Right lung (tissue), 5 donors: ENCODE data around the gene PPP2R5A. TPM values are rescaled to one million over a fixed set of nuclear protein-coding genes. Genes with fewer than 3 reads are reported as not detected.
A peak's percentile ranks its signal among the peaks of the same experiment; 100 is the strongest.
"Not testable (repeated sequence)": the region's sequence is repeated elsewhere in the genome, so short reads cannot be mapped to it uniquely, and the experiment has no call there.

Experiments used
- DNase-seq, 2 donors: peaks; one replicate each; pipeline ENCODE4 v3.0.0-alpha.2; 2013
- polyA plus RNA-seq, 5 donors: library from polyadenylated mRNA; unstranded; fragments of 120-200 nt; gene quantifications; one replicate each; pipeline versions ENCODE4 v1.2.1 to v1.2.3, GENCODE V29; 2013; ENCODE audit warnings: inconsistent platforms in 1 of 5, low replicate concordance in 1 of 5; ENCODE audit not compliant: insufficient read length in 5 of 5, insufficient read depth in 1 of 5

Gene PPP2R5A
- polyA plus RNA-seq, 5 donors: 97.5 to 123 (median 121) TPM

DNA sequence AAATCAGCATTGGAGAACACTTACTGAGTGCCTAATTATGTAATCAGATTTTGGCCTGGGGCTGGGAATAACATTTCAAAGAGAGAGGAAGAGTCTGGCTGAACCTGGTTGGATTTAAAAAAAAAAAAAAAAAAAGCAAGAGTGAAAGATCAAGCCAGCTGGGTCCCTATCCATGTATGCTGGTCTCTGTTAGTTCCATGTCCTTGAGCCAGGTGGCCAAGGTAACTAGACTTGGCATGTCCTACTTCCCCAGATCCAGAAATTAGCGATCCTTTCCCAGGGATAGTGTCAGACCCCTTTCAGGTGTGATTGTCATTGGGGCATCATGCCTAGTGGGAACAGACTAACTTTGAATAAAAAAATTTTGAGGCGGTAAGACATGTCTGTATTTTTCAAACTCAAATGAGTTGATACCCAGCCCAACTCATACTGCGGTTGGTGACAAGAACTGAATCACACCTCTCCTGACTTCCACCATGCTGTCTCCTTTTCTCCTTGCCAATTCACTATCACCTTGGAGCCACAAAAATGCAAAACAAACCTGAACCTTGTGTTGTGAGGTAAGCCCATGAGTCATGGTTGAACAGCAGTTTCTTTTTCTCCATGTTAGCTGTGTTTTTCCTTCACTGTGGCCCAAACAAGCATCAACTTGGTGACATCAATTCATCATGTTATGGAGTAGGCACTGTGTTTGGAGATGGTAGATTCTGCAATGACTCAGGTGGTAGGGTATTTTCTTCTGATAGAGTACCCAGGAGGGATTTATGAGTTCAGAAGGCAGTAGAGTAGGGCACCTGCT lies 24.5 kb upstream of the PPP2R5A start:
- DNase-seq: no peak

- no peak for DNase-seq
These were observed 23.8 kb upstream of the PPP2R5A start for GRCh38 chr1:212261361-212261929.

GRCh38 chr1:212267017-212267416 lies 18.2 kb upstream of the PPP2R5A start:
- DNase-seq: no peak

DNA sequence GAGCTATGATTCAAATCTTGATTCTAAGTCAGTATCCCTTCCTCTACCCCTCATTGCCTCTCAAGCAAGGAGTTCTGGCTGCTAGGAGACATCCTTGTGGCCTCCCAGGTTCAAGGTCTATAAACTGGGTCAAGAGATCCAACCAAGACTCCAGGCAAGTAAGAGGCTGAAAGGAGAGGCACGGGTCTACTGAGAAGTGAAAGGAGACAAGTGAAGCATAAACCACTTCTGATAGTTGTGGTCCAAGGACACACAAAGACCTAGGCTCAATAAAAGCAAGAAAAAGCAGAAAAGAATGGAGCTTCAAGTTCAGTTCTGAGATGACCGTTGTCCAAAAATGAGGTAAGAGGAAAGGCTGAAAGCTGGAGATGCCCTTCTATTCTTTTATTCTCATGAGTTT lies 17.8 kb upstream of the PPP2R5A start:
- DNase-seq: no peak

GRCh38 chr1:212269306-212269705 lies 15.9 kb upstream of the PPP2R5A start:
- no peak for DNase-seq

- DNase-seq: no peak
These were observed 14.6 kb upstream of the PPP2R5A start for GRCh38 chr1:212270564-212270963.

DNA sequence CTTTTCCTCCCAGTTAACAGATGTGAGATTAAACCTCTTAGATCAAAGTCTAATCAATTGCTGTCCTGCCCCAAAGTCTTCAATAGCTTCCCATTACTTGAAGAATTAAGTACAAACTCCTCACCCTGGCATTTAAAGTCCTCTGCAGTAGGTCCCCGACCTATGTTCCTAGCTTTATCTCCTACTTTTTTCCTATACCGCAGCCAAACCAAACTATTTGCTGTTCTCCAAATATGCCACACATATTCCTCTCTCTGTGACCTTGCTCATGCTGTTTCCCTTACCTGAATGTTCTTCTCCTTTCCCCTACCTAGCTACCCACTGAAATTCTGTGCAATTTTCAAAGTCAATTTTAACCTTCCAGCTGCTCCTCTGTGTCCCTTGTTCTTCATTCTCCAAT lies 14.0 kb upstream of the PPP2R5A start:
- no peak for DNase-seq

DNA sequence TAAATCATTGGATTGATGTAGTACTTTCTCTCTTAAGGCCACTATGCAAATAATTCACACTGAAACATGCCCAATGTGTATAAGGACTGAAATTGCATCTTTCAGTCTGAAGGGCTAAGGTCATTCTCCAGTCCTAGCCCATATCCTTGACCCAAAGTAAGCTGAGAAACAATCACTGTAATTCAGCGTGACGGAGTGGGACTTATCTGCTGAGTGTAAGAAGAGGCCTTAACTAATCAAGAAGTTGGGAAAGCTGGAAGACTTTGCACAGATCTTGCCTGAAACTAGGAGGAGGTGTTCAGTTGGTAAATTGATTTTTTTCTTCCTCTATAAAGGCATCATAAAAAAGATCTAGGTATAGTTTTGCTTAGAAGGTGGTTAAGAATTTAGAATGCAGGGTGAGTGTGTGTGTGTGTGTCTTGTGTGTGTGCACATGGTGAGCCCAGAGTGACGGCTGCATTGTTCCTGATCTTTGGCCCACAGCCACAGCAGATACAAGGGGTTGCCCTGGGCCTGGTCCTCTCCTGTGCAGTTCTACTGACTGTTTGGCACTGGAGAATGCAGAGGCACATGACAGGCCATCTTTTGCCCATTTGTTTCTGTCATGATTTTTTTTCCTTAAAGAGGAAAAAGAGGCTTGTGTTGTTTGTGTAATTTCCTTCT lies 13.3 kb upstream of the PPP2R5A start:
- no peak for DNase-seq

- peak; percentile 49 to 61 for DNase-seq
These were observed 3.6 kb upstream of the PPP2R5A start for GRCh38 chr1:212281590-212281989.

- no peak for DNase-seq
These were observed 1.5 kb upstream of the PPP2R5A start for GRCh38 chr1:212283741-212284140.

DNA sequence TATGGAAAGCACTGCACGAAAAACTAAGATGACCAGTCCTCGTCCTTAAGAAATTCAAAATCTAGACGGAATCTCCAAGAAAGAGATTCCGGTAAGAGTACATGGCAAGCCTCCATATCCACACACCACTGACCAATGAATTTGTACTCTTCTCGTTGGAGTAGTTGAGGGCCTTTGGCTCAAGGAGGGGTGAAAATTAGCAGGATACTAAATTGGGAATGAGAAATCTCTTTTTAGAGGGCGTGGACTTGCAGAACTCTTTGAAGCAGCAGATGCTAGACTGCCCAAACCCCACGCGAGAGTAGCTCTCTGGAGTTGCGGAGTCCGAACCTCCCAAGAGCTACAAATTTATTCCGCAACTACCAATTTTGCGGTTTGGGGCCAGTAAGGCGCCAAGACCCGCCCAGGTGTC lies 872 bp upstream of the PPP2R5A start:
- DNase-seq: no peak

- DNase-seq: peak; percentile 48 to 55
These were observed 710 bp downstream of the PPP2R5A start for GRCh38 chr1:212285685-212286555.

GRCh38 chr1:212286556-212287131 lies 1.4 kb downstream of the PPP2R5A start:
- peak in 1 of 2 donors; percentile 39 for DNase-seq

DNA sequence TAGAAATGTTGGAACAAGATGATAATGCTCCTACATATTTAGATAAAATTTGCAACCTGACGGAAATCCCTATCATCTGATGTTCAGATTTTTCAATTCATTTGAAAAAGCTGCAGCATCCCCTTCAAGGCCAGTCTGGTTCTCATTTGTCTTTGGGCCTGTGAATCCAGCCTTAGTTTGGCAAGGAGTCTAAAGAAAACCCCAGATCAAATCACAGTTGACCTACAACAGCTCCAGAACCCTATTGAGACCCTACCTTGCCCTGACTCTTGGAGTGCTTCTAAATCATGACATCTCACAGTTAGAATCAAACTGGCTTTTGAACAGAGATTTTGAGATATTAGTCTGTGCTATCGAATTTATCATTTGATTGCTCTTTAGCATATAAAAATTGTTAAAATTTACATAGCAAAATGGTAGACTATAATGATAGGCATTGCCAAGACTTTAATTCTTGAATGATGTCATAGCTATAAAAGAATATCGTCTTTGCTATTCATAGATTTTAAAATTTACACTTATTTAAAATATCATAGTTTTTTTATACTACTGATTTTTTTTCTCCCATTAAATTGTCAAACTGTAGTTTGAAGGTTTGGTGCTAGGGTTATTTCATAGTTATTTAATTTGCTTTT lies 2.2 kb downstream of the PPP2R5A start:
- DNase-seq: no peak

- DNase-seq: not testable (repeated sequence)
These were observed 2.8 kb downstream of the PPP2R5A start for GRCh38 chr1:212287995-212288394.

DNA sequence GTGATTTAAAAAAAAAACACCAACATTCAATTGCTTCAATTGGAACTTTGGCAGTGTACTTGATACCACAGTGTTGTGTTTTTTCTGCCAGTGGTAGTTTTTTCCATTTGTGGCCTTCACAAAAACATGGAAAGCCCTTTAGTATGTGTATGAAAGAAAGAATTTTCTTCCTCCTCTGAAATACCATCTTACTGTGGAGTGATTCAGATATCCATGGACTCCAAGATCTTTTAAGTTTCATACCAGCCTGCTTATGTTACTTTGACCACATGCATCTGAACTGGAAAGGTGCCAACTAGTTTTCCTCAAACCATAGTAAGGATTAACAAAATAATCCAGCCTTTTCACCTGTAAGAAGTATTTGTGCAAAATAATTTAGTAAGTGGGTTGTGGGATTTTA lies 3.4 kb downstream of the PPP2R5A start:
- no peak for DNase-seq

DNA sequence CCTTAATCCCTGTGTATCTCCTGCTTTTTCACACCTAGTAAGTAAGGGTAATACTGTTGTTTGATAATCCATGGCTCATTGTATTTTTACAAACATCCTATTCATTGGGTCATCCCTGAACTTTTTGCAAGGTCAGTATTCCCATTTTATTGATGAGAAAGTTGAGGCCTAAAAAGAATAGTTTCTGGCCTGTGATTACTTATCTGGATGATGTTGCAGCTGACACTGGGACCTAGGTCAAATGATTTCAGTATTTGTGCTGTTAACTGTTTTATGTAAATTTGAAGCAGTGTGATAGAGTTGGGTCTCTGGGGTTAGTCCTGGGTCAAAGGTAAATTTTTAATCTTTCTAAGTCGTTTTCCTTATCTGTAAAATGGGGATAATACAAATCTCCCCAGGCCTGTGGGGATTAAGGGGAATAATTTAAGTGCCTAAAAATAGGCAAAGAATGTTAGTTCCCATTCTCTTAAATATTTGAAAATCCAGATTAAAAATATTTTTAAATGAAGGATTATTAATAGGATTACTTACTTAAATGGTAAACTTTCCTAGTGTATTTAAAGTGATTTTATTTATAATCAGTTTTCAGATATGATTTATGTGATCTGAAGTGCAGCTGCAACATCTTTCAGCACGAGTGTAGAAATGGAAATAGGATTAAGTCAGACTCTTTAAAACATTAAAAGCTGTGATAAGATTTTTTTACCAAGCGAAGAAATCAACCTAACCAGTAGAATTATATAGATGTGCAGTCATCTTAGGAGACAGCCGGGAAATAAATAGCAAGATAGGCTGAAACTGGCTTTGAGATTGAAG lies 4.3 kb downstream of the PPP2R5A start:
- no peak for DNase-seq

GRCh38 chr1:212290608-212291007 lies 5.4 kb downstream of the PPP2R5A start:
- no peak for DNase-seq

DNA sequence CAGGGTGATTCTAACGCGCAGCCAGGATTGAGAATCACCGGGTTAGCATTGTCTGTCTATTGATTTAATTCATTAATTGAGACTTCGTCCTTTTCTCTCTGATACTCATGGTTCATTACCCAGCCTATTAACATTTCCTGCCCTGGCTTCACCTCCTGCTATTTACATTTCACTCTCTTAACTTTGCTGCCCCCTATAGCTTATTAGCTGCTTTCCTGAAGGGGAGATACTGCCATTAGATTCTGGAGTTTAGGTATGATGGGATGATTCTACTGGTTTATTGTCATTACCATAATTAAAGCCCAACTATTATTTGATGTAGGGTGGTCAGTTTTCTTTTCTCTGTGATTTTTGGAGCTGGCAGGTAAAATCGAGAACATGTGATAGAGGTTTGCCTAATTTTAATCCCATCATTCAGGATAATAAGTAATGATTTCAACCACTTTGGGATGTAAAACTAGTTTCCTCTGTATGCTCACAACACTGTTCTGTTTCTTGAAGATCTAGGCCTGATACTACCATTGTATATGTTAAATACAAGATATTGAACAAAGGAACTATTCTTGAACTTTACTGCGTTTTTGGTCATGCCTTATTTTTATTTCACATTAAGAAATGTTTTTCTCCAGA lies 6.4 kb downstream of the PPP2R5A start:
- DNase-seq: peak; percentile 42 to 55
